GM21576 (cell line): ENCODE results near the gene SCART1.
"Not testable (repeated sequence)": the region's sequence is repeated elsewhere in the genome, so short reads cannot be mapped to it uniquely, and the experiment has no call there.

ENCODE experiments used
- ATAC-seq: cut with Tn5 transposase; IDR thresholded peaks from one replicate; pipeline ENCODE4 v1.9.1; 2021; ENCODE audit warnings: mild to moderate bottlenecking, moderate library complexity; ENCODE audit not compliant: unreplicated experiment

Gene SCART1

DNA sequence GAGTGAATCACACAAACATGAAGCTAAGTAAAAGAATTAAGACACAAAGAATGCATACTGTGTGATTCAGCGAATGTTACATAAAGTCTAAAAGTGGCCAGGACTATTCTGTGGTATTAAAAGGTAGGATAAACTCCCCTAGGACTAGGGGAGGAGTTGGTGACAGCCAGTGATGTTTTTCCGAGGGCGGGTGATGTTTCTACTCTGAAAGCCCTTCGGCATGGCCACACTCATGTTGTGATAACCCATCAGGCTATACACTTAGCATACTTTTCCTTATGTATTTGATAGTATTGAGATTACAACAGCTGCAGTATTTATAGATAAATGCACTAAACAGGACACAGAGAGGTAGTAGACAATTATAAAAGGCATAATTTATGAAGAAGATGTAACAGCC is 57.7 kb downstream of the SCART1 start:
- no peak for ATAC-seq

DNA sequence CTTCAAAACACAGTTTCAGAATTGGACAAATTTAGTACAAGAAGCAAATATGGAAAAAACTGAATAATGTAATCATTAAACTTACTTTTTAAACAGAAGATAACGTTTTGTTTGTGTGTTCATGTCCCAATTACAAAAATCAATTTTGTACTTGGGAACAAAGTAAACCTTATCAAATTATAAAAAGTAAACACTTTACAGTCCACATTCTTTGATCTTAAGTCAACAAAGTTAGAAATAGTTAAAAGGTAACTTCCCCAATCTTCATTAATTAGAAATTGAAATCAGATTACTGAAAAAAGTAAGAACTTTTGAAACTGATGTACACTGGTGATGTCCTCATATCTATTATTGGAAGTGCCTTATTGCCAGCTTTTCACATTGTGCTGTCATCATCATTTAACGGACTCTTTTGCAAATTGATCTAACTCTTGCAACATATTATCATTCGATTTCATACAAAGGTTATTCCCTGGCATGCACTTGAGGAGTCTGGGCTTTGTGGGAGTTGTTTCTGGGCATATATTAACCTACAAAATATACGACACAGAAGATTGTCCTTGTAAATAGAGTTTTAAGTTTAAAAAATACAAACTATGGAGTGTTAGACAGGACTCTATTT is 58.3 kb downstream of the SCART1 start:
- no peak for ATAC-seq

DNA sequence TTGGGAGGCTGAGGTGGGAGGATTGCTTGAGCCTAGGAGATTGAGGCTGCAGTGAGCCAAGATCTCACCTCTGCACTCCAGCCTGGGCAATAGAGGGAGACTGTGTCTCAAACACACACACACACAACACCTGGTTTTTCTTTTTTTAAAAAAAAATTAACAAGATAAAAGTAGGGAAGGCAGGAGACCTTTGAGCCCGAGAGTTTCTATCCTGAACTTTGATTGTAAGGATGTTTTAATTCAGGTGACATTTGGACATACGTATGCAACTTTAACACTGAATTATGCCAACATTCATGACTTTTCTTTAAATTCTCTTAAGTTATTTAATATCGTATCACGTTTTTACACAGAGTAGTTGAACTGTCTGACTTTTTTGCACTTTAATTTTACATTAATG is 61.7 kb downstream of the SCART1 start:
- no peak for ATAC-seq

DNA sequence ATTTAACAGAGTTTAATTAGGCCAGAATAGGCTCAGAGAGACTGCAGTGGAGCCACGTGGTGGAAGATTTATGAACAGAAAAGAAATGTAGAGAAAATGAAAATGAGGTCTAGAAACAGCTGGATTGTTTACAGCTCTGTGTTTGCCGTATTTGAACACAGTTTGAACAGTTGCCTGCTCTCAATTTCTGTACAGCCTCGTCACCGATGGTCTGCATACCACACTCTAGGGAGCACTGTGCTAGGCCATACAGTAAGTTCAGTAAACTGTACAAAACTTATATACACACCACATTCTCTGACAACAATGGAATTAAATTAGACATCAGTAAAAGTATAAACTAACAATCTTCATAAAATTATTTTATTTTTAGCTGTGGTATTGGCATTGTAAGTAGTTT is 62.3 kb downstream of the SCART1 start:
- ATAC-seq, result no peak

DNA sequence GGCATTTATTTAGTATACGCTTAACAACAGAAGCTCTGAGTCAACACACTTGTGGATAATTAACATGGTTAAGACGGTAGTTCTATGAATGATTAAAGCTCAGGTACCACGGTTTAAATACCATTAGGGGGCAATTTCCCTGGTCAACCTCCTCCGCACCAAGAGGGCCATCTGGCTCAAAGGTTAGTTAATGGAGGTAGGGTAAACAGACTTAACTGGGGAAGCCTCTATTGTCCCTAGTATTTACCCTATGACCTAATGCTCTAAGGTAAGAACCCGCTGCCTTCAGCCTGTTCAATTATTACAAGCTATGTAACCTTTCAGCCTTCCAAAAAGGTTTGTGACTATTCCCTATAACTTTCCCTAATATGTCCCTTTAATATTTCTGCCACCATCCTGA is 64.8 kb downstream of the SCART1 start:
- ATAC-seq, result not testable (repeated sequence)
